ENCODE measurements around the gene AP2S1.

DNA sequence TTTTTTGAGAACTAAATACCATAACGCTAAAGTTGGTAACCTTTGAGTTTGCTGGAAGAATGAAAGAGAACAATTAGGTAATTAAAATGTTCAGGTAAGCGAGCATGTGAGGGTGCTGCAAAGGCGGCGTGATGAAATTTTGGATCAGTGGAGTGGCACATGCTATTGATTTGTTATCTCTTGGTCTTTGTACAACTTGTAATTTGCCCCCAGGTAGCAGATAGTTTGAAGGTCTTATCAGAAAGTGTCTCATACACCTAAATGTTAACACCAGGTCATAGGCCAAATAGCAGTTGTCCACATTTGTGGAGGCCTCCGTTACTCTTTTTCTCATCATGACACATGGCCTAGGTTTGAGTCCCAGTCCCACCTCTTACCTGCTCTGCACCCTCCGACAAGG, 25.0 kb upstream of the AP2S1 start:
- TF ChIP-seq TEAD4 (IDR thresholded peaks at IDR 0.05) (no peak), EP300 (IDR thresholded peaks at IDR 0.05; ENCODE audit: borderline replicate concordance) (no peak), CEBPB (IDR thresholded peaks at IDR 0.05) (no peak), RAD21 (IDR thresholded peaks at IDR 0.05; ENCODE audit: low read depth) (no peak)
